Measurements from ENCODE around the gene CFAP221. TPM values are rescaled to one million over a fixed set of nuclear protein-coding genes. Genes with fewer than 3 reads are reported as not detected.

The CFAP221 gene
- total and polyA plus RNA-seq, 2 experiments from 2014 or later = 0.42 to 0.65 TPM

GRCh38 chr2:119567292-119567691, 23.0 kb downstream of the CFAP221 start:
- Histone ChIP-seq H3K36me3 (ENCODE audit: insufficient read depth) (no peaks in the 10 kb centered on the region), H3K4me3 (no peak overlapping the region), H3K27me3 (ENCODE audit: insufficient read depth) (no peaks in the 10 kb centered on the region), H3K9me2 (ENCODE audit: insufficient read depth) (0 out of 2 replicates have a peak, but pooled peaks cover 6% of the 10 kb centered on the region), H3K79me2 (replicated peaks; ENCODE audit: insufficient read depth) (no peaks in the 10 kb centered on the region), H3K27ac (ENCODE audit: low read depth) (no peak overlapping the region), H3K4me1 (ENCODE audit: insufficient read depth) (no peaks in the 10 kb centered on the region), H2AFZ (no peak overlapping the region), H4K20me1 (replicated peaks; ENCODE audit: insufficient read depth) (no peaks in the 10 kb centered on the region), H3K4me2 (no peak overlapping the region), H3F3A (replicated peaks; ENCODE audit: low read depth) (no peaks in the 10 kb centered on the region)
- Mint-ChIP-seq H3K36me3 (ENCODE audit: low read depth) (no peaks in the 10 kb centered on the region; the same call in 1 of the 3 replicates), H3K27me3 (ENCODE audit: insufficient read depth, low read depth, poor library complexity) (peaks cover 2% of the 10 kb centered on the region), H3K4me3 (no peak overlapping the region), H3K9me3 (peaks cover 12% of the 10 kb centered on the region; the same call in 2 of the 3 replicates), H3K27ac (no peak overlapping the region), H3K4me1 (no peaks in the 10 kb centered on the region)
- TF ChIP-seq CREB1 (CRISPR knock-in tag; IDR thresholded peaks at IDR 0.05; ENCODE audit: low read depth) (no peak), ZNF114 (CRISPR knock-in tag; IDR thresholded peaks at IDR 0.05) (no peak), EZH2phosphoT487 (IDR thresholded peaks at IDR 0.05; ENCODE audit: unreplicated experiment) (no peak), JUNB (IDR thresholded peaks at IDR 0.05; ENCODE audit: unreplicated experiment) (no peak), CTCF (conservative IDR thresholded peaks at IDR 0.05; ENCODE audit: low read depth in 2 of 2) (no peak), ETS1 (IDR thresholded peaks at IDR 0.05) (no peak), ZNF331 (CRISPR knock-in tag; IDR thresholded peaks at IDR 0.05; ENCODE audit: low read depth) (no peak), NANOG (IDR thresholded peaks at IDR 0.05; ENCODE audit: borderline replicate concordance) (no peak), POLR2AphosphoS5 (IDR thresholded peaks at IDR 0.05; ENCODE audit: low read depth) (no peak), EZH2 (IDR thresholded peaks at IDR 0.05; ENCODE audit: low read depth, unreplicated experiment) (no peak), REST (IDR thresholded peaks at IDR 0.05; ENCODE audit: unreplicated experiment) (no peak), STAT1 (IDR thresholded peaks at IDR 0.05; ENCODE audit: unreplicated experiment) (no peak)
- TF ChIP-seq, protein P1, sequence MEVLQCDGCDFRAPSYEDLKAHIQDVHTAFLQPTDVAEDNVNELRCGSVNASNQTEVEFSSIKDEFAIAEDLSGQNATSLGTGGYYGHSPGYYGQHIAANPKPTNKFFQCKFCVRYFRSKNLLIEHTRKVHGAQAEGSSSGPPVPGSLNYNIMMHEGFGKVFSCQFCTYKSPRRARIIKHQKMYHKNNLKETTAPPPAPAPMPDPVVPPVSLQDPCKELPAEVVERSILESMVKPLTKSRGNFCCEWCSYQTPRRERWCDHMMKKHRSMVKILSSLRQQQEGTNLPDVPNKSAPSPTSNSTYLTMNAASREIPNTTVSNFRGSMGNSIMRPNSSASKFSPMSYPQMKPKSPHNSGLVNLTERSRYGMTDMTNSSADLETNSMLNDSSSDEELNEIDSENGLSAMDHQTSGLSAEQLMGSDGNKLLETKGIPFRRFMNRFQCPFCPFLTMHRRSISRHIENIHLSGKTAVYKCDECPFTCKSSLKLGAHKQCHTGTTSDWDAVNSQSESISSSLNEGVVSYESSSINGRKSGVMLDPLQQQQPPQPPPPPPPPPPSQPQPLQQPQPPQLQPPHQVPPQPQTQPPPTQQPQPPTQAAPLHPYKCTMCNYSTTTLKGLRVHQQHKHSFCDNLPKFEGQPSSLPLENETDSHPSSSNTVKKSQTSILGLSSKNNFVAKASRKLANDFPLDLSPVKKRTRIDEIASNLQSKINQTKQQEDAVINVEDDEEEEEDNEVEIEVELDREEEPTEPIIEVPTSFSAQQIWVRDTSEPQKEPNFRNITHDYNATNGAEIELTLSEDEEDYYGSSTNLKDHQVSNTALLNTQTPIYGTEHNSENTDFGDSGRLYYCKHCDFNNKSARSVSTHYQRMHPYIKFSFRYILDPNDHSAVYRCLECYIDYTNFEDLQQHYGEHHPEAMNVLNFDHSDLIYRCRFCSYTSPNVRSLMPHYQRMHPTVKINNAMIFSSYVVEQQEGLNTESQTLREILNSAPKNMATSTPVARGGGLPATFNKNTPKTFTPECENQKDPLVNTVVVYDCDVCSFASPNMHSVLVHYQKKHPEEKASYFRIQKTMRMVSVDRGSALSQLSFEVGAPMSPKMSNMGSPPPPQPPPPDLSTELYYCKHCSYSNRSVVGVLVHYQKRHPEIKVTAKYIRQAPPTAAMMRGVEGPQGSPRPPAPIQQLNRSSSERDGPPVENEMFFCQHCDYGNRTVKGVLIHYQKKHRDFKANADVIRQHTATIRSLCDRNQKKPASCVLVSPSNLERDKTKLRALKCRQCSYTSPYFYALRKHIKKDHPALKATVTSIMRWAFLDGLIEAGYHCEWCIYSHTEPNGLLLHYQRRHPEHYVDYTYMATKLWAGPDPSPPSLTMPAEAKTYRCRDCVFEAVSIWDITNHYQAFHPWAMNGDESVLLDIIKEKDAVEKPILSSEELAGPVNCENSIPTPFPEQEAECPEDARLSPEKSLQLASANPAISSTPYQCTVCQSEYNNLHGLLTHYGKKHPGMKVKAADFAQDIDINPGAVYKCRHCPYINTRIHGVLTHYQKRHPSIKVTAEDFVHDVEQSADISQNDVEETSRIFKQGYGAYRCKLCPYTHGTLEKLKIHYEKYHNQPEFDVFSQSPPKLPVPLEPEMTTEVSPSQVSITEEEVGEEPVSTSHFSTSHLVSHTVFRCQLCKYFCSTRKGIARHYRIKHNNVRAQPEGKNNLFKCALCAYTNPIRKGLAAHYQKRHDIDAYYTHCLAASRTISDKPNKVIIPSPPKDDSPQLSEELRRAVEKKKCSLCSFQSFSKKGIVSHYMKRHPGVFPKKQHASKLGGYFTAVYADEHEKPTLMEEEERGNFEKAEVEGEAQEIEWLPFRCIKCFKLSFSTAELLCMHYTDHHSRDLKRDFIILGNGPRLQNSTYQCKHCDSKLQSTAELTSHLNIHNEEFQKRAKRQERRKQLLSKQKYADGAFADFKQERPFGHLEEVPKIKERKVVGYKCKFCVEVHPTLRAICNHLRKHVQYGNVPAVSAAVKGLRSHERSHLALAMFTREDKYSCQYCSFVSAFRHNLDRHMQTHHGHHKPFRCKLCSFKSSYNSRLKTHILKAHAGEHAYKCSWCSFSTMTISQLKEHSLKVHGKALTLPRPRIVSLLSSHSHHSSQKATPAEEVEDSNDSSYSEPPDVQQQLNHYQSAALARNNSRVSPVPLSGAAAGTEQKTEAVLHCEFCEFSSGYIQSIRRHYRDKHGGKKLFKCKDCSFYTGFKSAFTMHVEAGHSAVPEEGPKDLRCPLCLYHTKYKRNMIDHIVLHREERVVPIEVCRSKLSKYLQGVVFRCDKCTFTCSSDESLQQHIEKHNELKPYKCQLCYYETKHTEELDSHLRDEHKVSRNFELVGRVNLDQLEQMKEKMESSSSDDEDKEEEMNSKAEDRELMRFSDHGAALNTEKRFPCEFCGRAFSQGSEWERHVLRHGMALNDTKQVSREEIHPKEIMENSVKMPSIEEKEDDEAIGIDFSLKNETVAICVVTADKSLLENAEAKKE (CRISPR knock-in tag; IDR thresholded peaks at IDR 0.05) = no peak
- ATAC-seq (no peak), DNase-seq (ENCODE audit: low spot score) (no peak)

Data from GM23338 (cell line).